GM19043 (cell line): ENCODE measurements around the gene NDUFB5.
A peak's percentile ranks its signal among the peaks of the same experiment; 100 is the strongest.
"Not testable (repeated sequence)": the region's sequence is repeated elsewhere in the genome, so short reads cannot be mapped to it uniquely, and the experiment has no call there.

Experiments used
- ATAC-seq: cut with Tn5 transposase; IDR thresholded peaks from one replicate; pipeline ENCODE4 v1.9.1; 2021; ENCODE audit warnings: low read depth; ENCODE audit not compliant: unreplicated experiment

NDUFB5 gene

DNA sequence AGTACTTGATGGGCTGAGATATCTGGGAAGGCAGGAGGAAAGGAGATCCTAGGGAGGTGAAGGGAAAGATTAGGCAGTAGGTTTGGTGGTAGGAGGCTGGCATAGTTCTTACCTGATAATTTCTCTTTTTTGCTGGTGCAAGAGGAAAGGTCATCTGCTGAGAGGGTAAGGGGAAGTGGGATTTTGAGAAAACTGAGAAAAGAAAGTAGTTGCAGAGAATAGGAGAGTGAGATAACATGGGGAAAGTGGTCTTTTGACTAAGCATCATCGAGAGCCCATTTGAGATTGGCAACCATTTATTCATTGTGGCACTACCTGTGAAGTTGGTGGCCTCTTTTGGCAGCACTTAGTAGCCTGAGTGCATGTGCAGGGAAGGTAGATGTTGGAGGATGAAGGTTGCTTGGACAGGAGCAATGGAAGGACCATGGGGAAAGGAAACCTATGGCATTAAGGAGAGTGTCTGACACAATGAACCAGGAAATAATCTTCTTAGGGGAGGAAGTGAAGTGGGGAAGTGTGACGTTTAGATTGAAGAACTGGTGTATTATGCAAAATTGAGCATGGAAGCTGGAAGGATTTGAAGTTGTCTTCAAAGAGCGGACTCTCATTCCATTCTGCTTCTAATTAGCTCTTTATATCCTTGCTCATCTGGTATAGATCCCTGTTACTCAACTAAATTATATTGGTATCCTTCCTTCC is 26.3 kb downstream of the NDUFB5 start:
- no peak for ATAC-seq

DNA sequence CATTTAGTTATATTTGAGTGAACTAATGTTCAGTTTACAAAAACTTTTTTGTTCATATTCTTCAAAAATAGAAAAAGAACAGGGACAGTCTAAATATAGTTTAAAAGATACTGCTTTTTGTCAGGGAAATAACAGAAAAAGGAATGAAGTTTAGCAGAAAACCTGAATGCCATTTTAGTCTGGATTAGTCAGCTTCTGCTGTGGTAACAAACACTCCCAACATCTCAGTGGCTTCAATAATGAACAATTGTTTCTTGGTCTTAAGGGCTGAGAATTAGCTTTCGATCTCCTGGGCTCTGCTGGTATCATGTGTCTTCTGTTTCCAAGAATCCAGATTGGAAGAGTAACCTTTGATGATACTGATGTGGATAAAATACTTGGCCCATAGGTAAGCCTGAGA is 35.9 kb downstream of the NDUFB5 start:
- no peak for ATAC-seq

DNA sequence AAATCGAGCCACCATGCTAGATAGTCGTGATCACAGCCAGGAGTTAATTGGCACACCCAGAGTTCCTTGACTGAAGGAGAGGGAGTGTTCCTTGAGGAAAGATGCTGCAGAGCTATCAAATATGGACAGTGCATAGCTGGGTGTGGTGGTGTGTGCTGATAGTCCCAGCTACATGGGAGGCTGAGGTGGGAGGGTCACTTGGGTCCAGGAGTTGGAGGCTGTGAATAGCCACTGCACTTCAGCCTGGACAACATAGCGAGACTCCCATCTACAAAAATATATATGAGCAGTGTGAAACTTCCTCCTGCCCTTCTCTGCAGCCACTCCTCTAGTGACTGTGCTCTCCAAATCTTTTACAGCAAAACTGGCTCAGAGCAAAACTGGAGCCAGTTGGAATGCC is 38.3 kb downstream of the NDUFB5 start:
- ATAC-seq, result no peak

DNA sequence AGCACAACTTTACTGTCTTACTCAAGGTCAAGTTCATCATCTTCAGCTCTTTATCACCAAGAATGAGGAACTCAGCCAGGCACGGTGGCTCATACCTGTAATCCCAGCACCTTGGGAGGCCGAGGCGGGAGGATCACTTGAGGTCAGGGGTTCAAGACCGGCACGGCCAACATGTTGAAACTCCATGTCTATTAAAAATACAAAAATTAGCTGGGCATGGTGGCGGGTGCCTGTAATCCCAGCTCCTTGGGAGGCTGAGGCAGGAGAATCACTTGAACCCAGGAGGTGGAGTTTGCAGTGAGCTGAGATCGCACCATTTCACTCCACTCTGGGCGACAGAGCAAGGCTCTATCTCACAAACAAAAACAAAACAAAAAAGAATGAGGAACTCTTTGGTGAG is 39.2 kb downstream of the NDUFB5 start:
- ATAC-seq, result not testable (repeated sequence)

DNA sequence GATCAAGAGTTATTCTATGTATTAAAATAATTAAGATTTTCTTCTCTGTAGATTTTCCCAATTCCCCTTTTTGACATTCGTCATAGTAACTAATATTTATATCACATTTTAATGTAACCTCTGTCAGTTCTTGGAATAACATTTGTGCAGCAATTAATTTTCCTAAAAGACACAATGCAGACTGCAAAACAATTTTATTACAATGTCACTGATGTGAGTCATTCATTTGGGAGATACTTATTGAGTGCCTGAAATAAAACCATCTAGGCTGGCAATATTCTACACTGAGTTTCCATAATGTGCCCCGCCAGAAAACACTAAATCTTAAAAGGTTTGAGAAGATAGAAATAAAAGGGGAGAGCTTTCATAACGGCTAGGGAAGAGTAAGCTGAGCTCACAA is 41.6 kb downstream of the NDUFB5 start:
- no peak for ATAC-seq

DNA sequence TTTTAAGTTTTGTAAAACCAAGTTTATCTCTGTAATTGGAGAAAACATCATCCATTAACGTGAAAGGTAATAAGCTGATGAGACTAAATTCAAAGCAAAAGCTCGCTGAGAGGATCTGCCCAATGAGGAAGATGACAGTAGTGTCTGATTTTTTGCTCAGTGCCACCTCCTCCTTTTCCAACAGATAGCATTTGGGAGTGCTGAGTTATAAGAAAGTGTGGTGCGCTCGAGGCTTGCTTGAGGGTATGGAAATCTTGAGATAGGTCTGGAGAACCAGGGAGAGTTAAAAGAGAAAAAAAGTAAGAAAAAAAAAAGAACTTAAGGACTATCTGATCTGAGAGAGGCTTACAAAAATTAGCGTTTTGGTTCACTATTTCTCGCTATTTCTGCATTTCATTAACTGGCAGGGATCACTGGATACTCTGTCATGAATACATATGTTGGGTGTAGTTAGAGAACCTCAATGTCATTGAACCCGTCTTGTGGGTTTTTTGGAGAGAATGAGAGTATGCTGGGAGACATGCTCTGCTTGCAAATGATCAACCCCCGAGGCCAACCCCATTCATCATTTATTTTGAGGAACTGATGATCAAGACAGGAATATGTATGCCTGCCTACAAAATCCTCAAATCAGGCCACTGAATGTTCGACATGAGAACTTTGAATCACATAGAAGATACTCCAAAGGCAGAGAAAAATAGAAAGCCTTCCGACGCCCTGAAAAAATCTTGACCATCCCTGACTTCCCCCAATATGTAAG is 47.3 kb downstream of the NDUFB5 start:
- ATAC-seq, result no peak

DNA sequence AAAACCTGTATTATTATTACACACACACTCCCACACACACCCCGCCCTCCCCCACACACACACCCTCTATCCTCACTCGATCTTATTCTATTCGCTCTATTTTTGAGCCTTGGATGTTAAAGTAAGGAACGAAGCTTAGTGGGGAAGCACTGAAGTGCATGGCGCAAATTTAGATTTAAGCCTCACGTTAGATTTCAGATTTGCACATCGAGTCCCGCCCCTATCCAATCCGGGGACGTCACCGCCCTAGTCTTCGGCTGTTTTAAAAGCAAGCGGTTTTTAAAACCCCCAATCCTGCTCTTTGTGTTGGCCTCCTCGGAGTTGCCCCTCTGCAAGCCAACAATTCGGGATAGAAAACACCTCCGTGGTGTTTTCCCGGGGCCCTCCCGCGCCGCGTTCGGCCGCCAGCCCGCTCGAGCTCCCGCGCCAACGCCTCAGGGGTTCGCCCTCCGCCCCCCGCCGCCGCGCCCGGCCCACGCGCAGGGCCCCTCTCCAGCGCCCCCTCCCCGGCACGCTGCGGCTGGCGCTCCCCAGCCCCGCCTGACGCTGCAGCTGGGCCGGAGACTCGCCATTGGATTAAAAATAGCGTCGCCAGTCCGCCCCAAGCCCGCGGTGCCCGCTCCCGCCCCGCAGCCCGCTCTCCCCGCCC is 48.0 kb downstream of the NDUFB5 start, which contains the start of gene USP13:
Gene USP13, plus strand, starts transcription at position 594 of the 649 bp plus-strand sequence. CDS start 186 bp downstream, outside the sequence.
- peak; percentile 46 for ATAC-seq

DNA sequence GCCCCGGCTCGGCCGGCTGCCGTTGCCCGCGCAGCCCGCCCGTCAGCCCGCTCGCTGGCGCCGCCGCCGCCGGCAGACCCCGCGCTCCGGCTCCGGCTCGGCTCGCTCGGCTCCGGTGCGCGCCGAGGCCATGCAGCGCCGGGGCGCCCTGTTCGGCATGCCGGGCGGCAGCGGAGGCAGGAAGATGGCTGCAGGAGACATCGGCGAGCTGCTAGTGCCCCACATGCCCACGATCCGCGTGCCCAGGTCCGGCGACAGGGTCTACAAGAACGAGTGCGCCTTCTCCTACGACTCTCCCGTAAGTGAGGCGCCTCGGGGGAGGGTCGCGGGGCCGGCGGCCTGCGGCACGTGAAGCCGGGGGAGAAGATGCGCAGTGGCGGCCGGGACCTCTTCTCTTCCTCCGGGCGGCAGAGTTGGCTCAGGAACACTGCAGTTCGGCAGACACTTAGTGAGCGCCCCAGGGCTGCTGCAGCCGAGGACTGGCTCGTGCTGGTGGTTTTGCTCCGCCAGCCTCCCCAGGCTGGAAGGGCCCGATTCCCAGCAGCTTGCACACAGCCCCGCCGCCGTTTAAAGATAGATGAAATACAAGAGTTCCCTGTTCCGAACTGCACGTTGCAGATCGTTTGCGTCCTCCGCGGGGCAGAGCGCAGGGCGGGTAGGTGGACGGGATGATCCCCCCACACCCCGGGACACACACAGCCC is 48.7 kb downstream of the NDUFB5 start:
- ATAC-seq, result peak; percentile 50

DNA sequence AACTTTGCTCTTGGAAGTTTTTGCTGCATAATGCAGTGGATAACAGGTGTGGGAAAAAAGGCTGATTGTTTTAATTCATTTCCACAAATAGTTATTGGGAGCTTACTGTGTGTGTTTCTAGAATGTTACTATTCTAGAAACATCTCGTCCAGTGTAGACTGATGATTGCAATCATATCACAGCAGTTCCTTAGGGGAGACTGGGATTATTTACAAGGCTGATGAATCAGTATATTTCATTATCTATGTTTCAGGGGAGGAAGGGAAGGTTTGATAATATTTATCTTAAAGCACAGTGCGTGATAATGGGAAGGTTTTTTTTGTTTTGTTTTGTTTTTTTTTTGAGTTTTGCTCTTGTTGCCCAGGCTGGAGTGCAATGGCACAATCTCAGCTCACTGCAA is 50.6 kb downstream of the NDUFB5 start:
- ATAC-seq, result no peak

DNA sequence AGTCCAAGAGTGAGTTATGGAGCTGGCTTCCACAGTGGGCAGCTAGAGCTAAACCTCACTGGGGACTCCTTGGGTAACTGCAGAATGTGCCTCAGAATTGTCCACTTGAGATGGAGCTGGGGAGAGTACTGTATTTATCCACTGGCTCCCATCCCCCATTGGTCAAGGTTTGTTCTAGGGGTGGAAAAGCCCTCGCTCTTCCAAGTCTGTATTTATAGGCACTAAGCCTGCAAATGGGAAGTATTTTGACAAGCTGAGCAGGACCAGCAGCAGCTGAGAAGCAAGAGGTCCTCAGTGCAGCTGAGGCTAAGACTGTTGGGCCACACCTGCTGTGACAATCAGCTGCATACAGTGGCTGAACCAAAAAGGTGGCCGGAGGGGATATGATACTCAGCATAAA is 54.0 kb downstream of the NDUFB5 start:
- ATAC-seq, result no peak

DNA sequence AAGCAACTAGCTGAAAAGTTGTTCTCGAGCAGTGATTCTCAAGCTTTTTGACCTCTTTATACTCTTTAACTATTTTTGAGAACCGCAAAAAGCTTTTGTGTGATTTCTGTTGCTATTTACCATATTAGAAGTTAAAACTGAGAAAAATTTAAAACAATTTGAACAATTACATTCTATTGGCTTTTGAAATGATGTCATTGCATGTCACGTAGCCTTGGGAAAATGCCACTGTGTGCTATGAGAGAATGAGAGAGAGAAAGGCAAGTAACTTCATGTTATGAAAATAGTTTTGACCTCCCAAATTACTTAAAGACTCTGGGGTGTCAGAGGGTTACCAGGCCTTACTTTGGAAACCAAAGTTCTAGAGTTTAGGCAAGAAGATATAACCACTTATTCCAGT is 56.3 kb downstream of the NDUFB5 start:
- no peak for ATAC-seq

DNA sequence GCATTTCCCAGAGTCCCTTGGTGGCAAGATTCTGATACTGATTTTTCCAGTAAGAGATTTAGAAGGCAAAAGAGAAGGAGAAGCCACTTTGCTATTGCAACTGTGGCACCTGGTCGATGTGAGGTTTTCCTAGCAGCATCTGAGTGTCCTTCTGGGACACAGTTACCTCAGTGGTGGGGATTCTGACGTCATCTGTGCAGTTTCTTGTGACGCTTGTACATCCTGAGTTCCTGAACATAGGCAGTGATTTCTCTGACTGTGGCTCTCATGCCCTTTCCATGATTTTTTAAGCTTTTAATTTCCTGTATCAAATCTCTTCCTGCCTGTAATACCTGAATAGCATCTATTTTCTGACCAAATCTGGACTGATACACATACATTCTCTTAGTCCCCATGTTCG is 57.2 kb downstream of the NDUFB5 start:
- ATAC-seq, result no peak

DNA sequence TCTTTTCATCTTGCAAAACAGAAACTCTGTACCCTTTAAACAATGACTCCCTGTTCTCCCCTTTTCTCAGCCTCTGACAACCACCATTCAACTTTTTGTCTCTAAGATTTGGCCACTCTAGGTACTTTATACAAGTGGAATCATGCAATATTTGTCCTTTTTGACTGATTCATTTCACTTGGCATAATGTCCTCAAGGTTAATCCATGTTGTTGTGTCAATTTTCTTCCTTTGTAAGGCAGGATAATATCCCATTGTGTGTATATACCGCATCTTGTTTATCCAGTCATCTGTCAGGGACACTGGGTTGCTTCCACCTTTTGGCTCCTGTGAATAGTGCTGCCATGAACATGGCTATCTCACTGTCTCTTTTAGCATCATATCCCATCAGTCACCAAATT is 58.5 kb downstream of the NDUFB5 start:
- ATAC-seq, result no peak

DNA sequence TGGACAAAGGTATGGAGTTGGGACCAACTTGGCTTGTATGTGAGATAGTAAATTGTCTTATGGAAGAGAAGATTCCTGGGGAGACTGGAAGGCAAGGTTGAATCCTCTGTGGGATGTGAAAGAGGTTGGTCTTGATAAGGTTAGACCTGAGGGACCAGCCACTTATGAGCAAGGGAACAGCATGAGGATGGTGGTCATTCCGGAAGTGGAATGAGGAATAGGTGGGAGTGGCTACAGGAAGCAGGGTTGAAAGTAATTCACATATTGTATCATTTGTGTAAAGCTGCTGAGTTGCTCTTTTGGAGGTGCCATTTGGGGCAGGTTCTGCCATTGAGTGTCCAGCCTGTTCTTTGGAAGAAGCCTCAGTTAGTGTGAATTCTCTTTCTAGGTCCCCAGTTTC is 61.4 kb downstream of the NDUFB5 start:
- ATAC-seq, result no peak

DNA sequence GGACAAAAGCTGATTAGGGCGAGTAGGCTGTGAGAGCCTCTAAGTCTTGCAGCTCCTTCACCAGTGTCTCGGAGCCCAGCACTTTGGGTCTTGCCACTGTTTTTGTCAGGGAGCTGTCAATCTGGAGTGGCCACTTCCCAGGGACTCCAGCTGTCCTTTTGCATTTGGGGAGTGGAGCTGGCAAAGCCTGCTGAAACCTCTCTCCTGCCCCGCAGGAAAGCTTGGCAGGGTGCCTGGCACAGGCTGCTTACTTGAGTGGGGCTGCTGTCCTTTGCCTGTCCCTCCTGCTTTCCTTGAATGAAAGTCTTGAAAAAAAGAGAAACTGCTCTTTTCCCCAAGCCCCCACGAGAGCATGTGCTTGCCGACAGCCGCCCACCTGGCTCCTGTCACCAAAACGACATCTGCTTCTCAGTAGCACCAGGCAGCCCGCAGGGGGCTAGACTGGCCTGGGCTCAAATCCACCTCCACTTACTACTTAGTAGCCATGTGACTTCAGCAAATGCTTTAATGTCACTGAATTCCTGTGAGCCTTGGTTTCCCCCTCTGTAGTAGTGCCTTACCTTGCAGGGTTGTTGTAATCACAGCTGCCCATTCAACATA is 61.9 kb downstream of the NDUFB5 start:
- ATAC-seq, result no peak

DNA sequence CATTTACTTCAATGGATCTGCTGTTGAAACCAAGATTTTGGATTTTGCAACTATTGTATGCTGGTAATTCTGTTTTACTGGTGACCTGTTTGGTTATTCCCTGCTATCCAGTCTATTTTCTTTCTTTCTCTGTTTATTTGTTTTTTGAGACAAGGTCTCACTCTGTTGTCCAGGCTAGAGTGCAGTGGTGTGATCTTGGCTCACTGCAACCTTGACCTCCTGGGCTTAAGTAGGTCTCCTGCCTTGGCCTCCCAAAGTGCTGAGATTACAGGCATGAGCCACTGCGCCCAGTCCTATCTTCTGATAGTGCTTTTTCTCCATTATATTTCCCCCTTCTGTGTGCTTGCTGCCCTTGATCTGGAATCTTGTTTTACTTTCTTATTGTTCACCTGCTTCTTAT is 63.8 kb downstream of the NDUFB5 start:
- ATAC-seq, result no peak

DNA sequence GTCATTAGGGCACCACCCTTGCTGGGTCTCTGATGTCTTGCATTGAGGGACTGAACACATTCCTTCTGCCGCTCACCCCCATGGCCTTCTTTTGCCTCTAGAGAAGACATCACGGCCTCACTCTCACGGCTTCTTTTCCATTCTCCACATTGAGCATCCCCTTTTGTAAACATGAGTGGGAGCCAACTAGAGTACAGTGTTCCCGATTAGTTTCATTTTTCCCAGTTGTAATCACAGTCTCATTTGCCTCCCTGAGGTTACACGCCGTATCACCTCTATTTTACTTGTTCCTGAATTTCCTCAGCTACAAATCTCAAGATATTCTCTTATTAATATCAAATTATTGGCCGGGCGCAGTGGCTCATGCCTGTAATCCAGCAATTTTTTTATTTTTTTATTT is 65.7 kb downstream of the NDUFB5 start:
- no peak for ATAC-seq

DNA sequence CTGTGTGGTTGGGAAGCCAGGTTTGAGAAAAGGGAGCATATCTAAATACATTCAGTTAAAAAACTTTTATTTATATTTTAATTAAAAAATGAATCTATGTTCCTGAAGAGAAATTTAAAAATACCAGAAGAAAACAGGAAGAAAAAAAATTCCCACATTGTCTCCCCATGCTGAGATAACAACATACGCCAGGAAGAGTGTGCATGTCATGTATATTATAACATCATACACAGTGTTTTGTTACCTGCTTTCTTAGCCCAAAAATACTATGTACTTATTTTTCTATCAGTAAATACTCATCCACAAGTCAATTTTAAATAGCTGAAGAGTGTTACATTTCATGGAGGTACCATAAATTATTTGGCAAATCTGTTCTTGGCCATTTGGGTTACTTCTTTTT is 66.7 kb downstream of the NDUFB5 start:
- no peak for ATAC-seq

DNA sequence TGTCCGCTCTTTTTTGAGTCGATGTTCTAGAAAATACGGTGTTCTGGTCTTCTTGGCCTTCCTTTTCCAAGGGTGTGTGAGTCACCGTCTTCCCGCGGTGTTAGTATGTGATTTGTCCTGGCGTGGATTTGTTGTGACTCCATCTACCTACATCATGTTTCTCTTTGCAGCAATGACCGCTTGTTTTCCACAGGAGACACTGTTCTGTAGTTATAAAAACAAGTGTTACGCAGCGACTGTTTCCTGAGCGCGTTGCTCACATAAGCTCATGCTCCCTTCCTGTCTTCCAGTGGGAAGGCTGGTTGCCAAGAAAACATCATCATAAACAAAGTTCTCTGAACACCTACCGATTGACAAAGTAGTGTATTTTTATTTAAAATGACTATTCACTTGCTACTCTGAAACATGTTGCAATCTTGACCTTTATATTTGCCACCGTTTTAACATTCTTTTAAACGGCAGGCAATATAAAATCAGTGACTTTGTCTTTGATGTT is 67.2 kb downstream of the NDUFB5 start:
- ATAC-seq, result no peak

DNA sequence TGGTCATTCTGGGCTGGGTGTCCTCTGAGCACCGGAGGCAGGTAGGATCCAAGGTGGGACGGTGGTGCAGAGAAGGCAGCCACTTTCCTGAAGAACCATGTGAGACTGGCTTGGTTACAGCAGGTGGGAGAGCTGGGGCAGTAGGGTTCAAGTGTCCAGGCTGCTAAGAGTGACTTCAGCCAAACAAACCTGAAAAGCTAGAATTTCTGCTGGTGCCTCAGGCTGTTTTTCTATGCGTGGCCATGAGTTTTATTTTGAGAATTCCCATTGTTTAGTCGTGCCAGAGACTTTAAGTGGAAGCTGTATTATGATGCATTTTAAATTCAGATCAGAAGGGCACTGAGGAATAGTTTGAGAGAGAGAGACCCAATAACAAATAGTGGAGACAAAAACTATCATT is 68.3 kb downstream of the NDUFB5 start:
- ATAC-seq, result no peak

DNA sequence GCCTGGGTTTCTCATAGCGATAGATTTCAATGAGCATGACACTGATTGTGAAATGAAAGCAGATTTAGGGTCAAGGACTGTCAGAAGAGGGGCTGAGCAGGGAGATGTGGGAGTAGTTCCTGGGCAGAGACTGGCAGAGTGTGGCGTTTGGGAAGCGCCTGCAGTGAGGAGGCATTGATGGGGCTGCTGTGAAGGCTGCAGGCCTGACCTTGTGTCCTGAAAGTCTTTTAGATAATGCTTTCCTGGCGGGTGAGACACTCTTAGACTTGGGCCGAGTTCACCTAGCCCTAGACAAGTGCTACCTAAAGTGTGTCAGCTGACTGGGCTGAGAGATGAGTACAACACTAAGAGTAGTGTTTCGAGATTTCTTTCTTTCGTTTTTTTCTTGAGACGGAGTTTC is 68.9 kb downstream of the NDUFB5 start:
- no peak for ATAC-seq
